ENCODE measurements around the gene ECE1.
"Not testable (repeated sequence)": the region's sequence is repeated elsewhere in the genome, so short reads cannot be mapped to it uniquely, and the experiment has no call there.

The ECE1 gene

DNA sequence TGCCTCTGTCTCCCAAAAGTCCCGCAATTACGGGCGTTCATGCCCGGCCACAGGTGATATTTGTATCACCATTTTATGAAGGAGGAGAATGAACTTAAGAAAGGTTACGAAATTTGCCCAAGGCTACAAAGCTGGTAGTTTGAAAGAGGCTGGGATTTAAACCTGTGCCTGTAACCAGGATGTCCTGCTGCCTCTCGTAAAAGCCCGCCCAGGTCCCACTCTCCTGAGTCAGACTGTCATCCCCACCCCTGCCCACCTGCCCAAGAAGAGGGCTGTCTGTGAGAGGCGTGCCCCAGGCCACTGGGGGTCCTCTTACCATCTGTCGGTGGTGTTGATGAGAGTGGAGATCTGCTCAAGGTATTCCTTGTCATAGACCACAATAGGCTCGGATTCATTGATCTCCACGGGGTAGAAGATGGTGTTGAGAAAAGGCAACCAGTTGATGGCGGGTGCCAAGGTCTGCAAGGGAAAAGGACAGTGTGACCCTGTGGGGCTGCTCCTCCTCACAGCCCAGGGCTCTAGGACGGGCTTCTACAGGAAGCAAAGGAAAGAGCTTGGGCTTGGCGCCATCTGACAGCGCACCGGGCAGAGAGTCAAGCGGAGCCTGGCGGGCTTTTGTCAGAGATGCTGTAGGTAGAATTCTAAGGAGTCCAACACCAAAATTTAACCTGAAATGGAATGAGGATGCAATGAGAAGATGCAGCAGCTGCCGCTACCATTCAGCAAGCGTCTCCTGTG, 43.2 kb downstream of the ECE1 start:
- DNase-seq = no peak

DNA sequence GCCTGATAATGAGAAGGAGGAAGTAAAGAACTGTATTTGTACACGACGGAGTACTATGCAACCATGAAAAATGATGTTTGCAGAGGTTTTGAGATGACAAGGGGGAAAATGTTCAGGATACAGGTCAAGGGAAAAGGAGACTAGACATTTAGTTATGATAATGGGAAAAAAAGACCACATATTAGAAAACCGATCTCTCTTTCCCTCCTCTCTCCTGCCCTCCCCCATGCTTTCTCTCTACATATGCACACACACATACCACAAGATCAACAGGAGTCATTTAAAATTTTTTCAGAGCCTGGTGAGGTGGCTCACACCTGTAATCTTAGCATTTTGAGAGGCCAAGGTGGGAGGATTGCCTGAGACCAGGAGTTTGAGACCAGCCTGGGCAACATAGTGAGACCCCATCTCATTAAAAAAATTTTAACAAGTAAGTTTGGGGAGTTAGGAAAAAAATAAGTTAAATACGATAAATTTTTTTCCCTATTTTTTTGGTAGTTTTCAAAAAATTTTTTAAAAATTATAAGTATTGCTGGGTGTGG, 44.5 kb downstream of the ECE1 start:
- DNase-seq = no peak

DNA sequence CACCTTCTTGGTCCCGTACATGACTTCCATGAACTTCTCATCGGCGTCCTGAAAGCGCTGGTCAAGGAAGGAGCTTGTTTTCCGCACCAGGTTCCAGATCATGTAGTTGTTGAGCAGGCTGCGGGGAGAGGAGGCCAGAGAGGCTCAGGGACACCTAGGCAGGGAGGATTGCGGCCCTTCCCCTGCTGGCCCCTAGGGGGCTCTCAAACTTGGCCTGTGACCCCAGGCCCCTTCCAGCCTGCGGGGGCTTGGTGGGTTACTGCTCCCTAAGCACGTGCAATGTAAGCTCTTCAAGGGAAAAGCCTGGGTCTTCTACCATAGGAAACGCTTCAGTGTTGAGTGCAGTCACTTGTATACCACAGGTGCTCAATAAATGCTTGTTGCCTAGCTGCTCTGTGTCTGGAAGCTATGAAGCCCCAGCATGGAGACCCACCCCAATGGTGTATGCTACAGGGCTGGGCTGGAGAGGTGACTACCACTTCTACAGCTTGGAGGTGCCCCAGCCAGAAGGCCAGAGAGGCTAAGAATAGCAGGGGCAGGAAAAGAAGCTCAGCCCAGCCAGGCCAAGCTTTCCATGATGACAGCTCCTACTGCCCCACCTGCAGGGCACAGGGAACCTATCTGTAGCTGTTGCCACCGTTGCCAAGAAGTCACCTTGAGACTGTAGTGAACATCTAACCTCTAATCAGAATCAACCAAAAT, 45.1 kb downstream of the ECE1 start:
- DNase-seq = no peak

DNA sequence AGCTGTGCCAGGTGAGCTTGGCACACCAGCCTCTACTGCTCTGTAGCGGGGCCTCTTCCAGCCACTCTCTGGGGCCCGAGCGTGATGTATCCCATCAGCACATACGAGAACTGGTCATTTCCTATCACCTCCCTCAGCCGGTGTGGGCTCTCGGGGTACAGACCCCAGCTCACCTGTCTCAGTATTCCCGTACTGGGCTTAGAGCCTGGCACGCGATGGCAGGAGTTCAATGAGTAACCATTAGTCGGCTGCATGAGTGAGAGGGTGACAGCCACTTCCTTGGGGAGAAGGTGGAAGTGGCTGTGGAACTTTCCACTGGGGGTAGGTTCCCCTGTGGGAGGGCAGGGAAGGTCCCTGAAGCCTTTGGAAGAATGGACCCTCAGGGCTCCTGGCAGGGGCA, 46.1 kb downstream of the ECE1 start:
- no peak for DNase-seq

DNA sequence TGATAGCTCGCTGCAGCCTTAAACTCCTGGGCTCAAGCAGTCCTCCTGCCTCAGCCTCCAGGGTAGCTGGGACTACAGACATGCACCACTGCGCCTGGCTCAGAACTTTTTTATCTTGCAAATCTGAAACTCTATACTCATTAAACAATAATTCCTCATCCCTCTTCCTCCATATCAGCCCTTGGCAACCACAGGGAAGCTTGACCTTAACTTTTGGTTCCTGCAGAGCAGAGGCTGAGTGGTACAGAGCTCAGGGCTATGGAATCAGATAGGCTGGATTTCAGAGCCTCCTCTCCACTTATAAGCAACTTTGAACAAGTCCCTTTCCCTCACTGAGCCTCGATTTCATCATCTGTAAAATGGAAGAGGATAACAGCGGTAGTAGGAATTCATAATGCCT, 47.4 kb downstream of the ECE1 start:
- DNase-seq = no peak

DNA sequence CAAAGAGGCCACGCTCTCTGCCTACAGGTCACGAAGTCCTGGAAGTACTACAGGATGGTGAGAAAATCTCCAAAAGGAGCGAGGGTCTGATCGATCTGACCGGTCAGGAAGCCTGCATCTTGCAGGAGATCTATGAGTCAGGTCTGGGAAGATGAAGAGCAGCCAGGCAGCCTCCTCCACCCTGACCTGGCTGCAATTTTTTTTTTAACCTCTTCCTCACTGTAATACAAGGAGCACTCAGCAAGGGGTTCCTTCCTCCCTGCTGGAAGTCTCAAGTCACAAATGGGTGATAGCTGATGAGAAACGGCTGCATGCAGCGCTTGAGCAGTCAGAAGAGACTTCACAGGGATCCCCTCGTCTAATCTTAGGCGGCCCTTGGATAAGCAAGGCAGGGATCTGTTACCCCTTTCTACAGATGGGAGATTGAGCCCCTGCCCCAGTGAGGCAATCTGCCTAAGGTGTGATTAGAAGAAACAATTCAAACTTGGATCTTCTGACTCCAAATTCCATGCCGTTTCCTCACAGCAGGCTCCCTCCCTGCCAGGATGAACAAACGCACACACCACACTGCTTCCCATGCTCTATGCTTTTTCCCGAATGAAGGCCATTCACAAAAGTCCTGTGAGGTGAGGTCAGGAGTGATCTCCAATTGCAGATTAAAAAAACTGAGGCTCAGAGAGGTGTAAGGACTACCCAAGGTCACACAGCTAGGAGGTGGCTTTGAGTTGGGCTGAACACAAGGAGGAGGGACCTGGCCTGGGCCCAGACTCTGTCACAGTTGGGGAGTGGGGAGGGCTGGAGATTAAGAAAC, 48.3 kb downstream of the ECE1 start:
- no peak for DNase-seq

DNA sequence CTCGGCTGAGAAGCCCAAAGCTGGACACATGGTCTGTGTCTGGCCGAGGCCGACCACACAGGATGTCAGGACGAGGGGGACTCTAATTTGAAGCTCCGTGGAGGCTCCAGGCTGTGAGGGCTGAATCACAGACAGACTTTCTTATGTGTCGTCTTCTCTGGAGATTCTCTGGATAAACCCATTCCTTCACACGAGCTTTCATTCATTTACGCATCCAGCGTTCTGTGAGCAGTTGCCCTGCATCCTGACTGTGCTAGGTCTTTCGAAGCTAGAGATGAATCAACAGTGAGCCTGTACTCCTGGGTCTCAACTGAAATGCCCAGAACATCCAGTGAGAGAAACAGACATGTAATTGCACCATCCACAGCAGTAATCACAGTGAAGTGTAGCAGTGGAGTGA, 49.6 kb downstream of the ECE1 start:
- DNase-seq = no peak

DNA sequence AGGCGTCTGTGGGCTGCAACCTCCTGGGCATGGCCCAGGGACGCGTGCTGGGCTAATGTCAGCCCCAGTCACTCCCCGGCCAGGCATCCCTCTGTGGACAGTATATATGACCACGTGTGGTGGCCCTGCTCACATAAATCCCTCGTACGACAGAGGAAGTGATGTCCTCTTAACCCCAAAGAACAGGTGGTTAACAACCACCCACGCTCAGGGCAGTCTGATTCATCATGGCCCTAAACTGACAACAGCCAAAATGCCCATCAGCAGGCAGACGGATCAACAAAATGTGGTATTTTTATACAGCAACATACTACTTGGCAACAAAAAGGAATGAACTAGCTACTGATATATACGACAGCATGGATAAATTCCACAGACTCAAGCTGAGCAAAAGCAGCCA, 51.0 kb downstream of the ECE1 start:
- DNase-seq = no peak

DNA sequence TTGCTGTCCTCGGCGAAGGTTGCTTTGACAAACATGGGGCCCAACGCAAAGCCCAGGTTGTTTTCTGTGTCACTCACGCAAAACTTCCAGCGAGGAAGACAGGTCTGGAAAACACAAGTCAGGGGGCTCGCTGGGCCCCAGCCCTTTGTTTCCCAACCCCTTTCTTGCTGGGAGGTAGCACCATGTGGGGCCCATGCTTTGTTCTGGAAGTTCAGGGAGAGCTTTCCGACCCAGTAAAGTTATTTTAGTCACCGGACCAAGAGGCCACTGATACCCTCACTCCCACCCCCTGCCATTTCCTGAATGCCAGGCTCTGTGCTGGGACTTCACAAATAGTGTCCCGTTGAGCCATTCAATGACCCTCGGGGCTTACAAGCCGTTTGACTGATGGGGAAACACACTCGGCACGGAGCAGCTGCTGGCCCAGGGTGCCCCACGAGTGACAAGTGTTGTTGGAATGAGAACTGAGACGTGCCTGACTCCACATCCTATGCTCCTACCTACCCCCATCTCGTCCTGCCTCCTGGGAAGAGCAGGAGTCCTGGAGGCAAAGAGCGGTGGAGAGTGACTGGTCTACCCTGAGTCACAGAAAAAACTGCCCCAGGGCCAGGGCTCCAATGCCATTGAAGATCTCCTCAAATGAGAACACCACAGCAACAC, 52.0 kb downstream of the ECE1 start:
- no peak for DNase-seq

DNA sequence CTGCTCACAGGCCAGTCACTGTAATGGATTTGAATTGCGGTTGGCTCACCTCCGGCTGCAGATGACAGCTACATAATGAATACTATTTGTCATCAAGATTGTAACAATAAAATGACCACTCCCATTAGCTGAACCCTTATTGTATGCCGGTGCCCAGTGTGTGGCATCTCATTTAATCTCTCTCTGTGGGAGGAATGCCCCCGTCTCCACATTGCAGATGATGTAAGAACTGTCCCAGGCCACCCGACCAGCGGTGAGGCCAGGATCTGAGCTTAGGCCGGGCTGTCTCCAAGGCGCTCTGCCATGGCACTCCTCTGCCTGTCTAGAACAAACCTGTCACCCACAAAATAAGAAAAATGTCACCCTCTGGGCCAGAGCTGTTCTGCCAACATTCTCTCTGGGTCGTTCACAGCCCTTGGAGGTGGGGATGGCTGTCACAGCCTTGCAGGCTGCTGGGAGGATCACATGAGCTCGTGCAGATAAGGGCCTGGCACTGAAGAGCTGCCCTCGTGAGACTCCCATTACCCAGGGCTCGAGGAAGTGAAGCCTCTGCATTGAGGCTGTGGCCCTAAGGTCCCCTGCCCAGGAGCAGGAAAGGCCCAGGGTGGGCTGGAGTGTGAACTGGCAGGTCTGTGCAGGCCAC, 52.7 kb downstream of the ECE1 start:
- DNase-seq = no peak

DNA sequence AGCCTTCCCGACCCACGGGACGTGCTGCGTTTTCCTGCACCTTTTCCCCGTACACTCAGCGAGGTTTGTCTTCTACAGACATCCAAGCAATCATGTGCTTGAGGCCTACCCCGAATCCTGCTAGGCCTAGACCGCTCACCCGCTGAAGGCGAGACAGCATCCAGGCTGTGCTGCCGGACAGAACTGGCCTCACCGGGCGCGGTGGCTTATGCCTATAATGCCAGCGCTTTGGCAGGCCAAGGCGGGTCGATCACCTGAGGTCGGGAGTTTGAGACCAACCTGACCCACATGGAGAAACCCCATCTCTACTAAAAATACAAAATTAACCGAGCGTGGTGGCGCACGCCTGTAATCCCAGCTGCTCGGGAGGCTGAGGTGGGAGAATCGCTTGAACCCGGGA, 54.1 kb downstream of the ECE1 start:
- no peak for DNase-seq

DNA sequence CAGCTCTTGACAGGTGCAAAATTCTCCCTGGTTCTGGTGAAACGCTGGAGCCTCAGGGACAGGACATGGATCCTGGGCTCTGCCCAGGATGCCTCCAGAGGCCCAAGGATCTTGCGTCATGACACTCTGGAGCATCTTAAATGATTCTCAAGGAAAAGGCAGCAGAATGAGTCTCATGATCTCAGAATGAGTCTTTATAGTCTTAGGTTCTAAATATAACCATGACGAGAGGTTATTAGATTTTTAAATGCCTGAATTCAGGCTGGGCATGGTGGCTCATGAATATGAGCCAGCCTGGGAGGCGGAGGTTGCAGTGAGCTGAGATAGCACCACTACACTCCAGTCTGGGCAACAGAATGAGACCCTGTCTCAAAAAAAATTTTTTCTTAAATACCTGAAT, 55.5 kb downstream of the ECE1 start:
- no peak for DNase-seq

DNA sequence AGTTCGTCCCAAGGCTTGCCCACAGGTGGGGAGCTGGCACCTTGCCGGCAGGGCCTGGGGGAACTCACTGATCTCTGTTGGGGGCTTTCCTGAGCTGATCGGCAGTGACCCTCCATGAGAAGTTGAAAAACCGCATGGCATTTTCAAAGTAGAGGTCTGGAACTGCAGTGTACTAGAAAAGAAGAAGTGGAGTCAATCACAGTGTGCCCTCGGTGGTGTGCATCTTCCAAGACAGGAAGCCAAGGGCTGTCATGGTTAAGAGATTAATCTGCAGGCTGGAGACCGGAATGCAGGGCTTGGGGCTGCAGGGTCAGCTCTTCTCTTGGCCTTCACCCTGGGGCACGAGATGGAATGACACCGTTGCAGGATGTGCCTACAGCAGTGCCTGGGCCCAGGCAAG, 56.8 kb downstream of the ECE1 start:
- DNase-seq = no peak

DNA sequence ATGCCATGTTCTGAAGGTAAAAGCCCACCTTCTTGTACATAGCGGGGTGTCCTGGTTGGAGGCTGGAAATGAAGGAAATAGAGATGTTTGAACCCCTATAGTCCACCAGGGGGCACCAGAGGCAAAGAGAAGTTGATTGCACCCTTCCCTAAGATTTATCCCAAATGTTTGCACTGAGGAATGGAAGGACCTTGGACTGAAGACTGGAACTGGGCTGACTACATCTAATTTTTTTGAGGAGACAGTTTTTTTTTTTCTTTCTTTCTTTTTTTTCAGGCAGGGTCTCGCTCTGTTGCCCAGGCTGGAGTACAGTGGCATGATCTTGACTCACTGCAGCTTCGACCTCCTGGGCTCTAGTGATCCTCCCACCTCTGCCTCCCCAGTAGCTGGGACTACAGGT, 58.2 kb downstream of the ECE1 start:
- peak; percentile 44 for DNase-seq

DNA sequence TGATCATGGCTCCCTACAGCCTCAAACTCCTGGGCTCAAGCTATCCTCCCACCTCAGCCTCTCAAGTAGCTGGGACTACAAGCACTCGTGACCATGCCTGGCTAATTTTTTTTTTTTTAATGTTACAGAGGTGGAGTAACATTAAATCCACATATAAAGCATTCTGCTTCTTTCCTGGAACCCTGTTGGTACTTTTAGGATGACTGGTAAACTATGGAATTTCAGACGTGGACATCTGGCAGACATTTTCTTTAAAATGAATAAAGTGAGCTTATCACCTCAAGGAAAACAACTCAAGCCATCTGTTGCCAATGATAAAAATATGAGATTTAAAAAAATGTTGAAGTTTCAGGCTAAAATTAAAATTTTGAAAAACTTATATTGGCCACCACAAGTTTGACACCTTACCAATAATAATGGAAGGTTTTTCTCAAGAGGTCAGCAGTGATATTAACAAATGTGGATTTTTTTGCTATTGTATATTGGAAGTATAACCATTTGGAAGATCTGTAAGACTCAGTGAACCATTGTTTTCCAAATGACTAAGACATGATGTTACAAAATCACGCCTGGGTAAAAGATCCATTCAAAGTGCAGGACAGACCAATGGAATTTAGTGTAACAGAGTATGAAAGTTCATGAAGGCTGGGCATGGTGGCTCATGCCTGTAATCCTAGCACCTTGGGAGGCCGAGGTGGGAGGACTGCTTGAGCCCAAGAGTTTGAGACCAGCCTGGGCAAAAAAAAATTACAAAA, 60.8 kb downstream of the ECE1 start:
- DNase-seq = no peak

DNA sequence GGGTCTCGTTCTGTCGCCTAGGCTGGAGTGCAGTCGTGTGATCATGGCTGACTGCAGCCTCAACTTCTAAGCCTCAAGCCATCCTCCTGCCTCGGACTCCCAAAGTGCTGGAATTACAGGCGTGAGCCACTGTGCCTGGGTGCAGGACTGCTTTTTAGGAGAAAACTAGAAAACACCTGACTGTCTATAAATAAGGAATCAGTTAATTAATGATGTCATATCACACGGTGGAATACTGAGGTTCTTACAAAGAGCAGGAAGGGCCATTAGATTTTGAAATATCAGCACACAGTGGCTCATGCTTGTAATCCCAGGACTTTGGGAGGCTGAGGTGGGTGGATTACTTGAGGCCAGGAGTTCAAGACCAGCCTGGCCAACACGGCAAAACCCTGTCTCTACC, 62.0 kb downstream of the ECE1 start:
- DNase-seq = not testable (repeated sequence)

DNA sequence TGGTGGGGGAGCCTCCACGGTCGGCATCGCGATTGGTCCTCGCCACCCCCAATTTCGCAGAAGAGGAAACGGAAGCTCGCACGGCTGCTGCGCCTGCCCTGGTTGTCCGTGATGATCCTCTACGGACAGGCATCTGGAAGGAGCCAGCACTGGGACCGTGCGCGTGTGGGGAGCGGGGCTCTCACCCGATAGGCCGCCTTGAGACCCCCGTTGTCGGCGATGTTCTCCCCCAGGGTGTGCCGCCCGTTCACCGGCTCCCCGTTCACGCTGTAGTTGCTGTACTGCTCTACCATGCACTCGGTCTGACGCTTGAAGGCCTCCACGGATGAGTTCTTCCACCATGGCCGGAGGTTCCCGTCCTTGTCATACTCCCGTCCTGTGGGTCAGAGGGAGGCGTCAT, 65.2 kb downstream of the ECE1 start:
- DNase-seq = no peak

DNA sequence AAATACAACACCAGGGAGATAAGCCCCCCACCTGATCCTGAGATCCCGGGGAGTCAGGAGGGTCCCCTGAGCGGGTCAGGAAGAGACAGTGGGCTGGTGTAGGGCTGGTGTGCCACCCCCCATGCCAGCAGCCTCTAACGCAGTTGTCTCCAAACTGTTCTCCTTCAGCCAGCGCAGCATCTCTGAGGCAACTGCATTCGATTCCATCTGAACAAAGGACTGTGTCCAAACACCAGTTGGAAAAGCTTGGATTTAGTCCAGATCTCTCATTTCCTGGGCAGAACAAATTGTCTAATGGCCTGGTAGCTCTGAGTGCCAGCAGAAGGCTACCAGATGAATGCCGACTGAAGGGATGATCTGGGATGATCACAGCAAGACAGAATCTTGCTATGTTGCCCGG, 69.4 kb downstream of the ECE1 start:
- no peak for DNase-seq

DNA sequence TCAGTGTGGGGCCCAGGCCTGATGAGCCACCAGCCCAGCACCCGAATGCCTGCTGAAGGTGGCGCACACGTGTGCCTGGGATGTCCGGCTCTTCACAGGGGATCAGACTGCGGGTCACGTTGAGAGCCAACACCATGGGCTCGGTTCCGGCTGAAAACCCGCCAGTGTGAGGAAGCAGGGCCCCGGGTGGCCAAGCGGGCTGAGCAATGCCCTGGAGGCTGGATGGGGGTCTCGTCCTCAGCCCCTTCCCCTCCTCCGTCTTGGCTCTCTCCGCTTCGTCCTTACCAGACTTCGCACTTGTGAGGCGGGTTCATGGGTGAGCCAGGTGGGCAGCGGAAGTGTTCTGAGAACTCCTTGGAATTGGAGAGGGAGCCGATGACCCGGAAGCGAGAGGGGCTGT, 70.6 kb downstream of the ECE1 start:
- DNase-seq = no peak

DNA sequence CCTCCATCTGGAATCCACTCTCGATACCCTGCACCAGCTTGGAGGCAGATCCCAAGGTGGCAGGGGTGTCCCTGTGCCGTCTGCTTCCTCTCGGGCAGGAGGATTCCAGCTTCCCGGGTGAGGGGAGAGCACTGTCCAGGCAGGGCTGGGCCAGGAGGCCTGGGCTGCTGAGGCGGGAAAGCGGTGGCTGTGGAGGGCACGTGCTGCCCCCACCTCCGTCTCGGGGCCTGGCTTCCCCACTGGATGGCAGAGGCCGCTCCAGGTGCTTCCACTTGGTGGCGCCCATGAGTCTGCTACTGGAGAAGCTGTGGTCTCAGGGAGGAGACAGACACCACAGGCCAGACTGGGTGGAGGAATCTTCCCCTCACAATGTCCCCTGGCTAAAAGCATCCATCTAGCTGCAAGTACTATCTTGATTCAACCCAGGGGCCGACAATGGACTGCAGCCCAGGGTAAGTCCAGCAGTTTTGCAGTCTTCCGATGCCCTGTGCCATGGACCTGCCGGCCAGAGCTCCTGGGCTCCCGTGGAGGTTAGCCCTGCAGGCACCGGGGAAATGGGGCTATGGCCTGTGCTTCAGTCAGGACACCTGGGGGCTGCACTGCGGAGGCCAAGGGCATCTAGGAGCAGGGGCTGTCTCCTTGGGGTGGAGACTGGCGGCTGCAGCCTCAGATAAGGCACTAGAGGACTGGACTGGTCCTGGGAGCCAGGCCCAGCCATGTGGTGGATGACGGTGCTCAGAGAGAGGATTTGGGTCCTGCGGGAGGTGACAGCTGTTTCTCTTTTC, 72.3 kb downstream of the ECE1 start:
- peak; percentile 51 for DNase-seq
